Measurements from ENCODE around the gene TNFSF4. TPM values are rescaled to one million over a fixed set of nuclear protein-coding genes. Genes with fewer than 3 reads are reported as not detected.

TNFSF4 gene
- total and polyA plus RNA-seq, 2 of the 13 experiments (the other 11 are each of a cell fraction or from before 2014, with no cell fraction given): 2.4 to 7.9 TPM

GRCh38 chr1:173187671-173188237 lies 19.4 kb downstream of the TNFSF4 start:
- no peak for FAIRE-seq
- ChIA-PET CTCF (ENCODE audit: low intra/inter-chr PET ratio, low total read pairs) (no interaction called here), POLR2A (no interaction called here)
- BruUV-seq (replicated peaks): no TSS peak
- Histone ChIP-seq H3K79me2 (ENCODE audit: insufficient read depth, low read length) (peaks cover 6% of the 10 kb centered on the region), H3K4me2 (ENCODE audit: low read depth, low read length) (no peak overlapping the region), H4K20me1 (ENCODE audit: insufficient read depth, low read length) (no peaks in the 10 kb centered on the region), H3K9ac (ENCODE audit: insufficient read depth, low read depth, low read length) (no peak overlapping the region), H3K27me3 (ENCODE audit: control insufficient read depth in 1 of 2, insufficient read depth in 2 of 2, low read length in 2 of 2) (no peaks in the 10 kb centered on the region), H3K9me3 (ENCODE audit: low read length) (no peaks in the 10 kb centered on the region), H3K36me3 (replicated peaks in 1 of 2; ENCODE audit: control insufficient read depth in 1 of 2, insufficient read depth in 2 of 2, low read length in 2 of 2) (peaks cover 4 to 17% of the 10 kb centered on the region in 2 experiments; a peak in 3 of 5 replicates), H2AFZ (ENCODE audit: low read length) (no peak overlapping the region), H3K4me3 (replicated peaks in 1 of 3; ENCODE audit: insufficient read depth in 1 of 3, low read depth in 2 of 3, low read length in 3 of 3) (no peak overlapping the region), H3K27ac (ENCODE audit: extremely low read length, insufficient read depth, low read length) (no peak overlapping the region), H3K4me1 (ENCODE audit: insufficient read depth, low read length) (peaks cover 23% of the 10 kb centered on the region)
- ATAC-seq: no peak
- in situ Hi-C loops (cut with HindIII; ENCODE audit: extremely low pct_ligation_motif_present, low pct_unique_long_range_greater_than_20kb): no loop called here
- TF ChIP-seq JUN (CRISPR knock-in tag; IDR thresholded peaks at IDR 0.05) (no peak), HNF4G (IDR thresholded peaks at IDR 0.05; ENCODE audit: borderline replicate concordance, low read depth, low read length) (no peak), HNF4G (CRISPR knock-in tag; IDR thresholded peaks at IDR 0.05; ENCODE audit: borderline replicate concordance, low read depth) (no peak), ZNF143 (CRISPR knock-in tag; IDR thresholded peaks at IDR 0.05) (no peak), ELF4 (CRISPR knock-in tag; IDR thresholded peaks at IDR 0.05; ENCODE audit: borderline replicate concordance) (no peak), ATF6 (CRISPR knock-in tag; conservative IDR thresholded peaks at IDR 0.05) (no peak), ZNF720 (CRISPR knock-in tag; IDR thresholded peaks at IDR 0.05) (no peak), POLR2G (IDR thresholded peaks at IDR 0.05; ENCODE audit: low read depth, low read length) (no peak), ZBTB34 (CRISPR knock-in tag; IDR thresholded peaks at IDR 0.05) (no peak)
- WGBS (ENCODE audit: low lambda C conversion rate): 77% methylated on average over 3 of the region's 3 CpGs
- no peak for DNase-seq (ENCODE audit: low spot score)
- intact Hi-C loops (cut with micrococcal nuclease; ENCODE audit: unreplicated experiment): no loop called here

All from HepG2 (cell line).